SK-N-SH (cell line): Measurements from ENCODE around the gene DEPP1. TPM values are rescaled to one million over a fixed set of nuclear protein-coding genes. Genes with fewer than 3 reads are reported as not detected.
A peak's percentile ranks its signal among the peaks of the same experiment; 100 is the strongest.

Experiments used
- CTCF ChIA-PET: fragments of 300-600, 350-600 bp; formaldehyde crosslinking; extraction: SDS; loops from one replicate; lab custom pipeline; 2021; lab: Yijun Ruan, JAX
- POLR2A ChIA-PET: fragments of 350-600 bp; sonication (Branson Sonifier 250); formaldehyde crosslinking; extraction: SDS; loops from one replicate; lab custom pipeline; 2020; ENCODE audit warnings: antibody characterized with exemption, inconsistent platforms; lab: Yijun Ruan, JAX
- DNase-seq: peaks from one replicate; pipeline ENCODE4 v3.0.0; 2012
- H2AFZ ChIP-seq: fragments of 200-600 bp; sonication (generic); 2 replicates; pipeline ENCODE4 v1.8.1; 2016; ENCODE audit warnings: antibody characterized with exemption, mild to moderate bottlenecking, low read depth
- H3F3A ChIP-seq: fragments of 200-600 bp; sonication (generic); replicated peaks from 2 replicates; pipeline ENCODE3; 2016; ENCODE audit warnings: antibody characterized with exemption, mild to moderate bottlenecking; ENCODE audit not compliant: insufficient read depth
- H3K27ac ChIP-seq, 2 experiments: fragments of 200-500 bp in 1 of 2; fragments of 200-600 bp in 1 of 2; sonication (Bioruptor generic) in 1 of 2; sonication (generic), shearing (Covaris generic) in 1 of 2; 2 replicates each; pipeline versions ENCODE4 v1.5.1 to v1.6.1; 2014 to 2016; ENCODE audit warnings: low read depth in 2 of 2, inconsistent platforms in 1 of 2, low read length in 1 of 2, mild to moderate bottlenecking in 1 of 2, mixed read lengths in 1 of 2
- H3K27me3 ChIP-seq: fragments of 200-600 bp; sonication (generic), shearing (Covaris generic); 2 replicates; pipeline ENCODE4 v1.6.1; 2016; ENCODE audit warnings: mixed run types; ENCODE audit not compliant: insufficient read depth
- H3K36me3 ChIP-seq, 2 experiments: fragments of 200-500 bp in 1 of 2; fragments of 200-600 bp in 1 of 2; sonication (Bioruptor generic) in 1 of 2; sonication (generic) in 1 of 2; replicated peaks in 1 of 2; 2 replicates each; pipeline versions ENCODE3 to v1.5.1; 2014 to 2016; ENCODE audit warnings: low read length in 1 of 2, mild to moderate bottlenecking in 1 of 2; ENCODE audit not compliant: insufficient read depth in 2 of 2, control insufficient read depth in 1 of 2
- H3K4me1 ChIP-seq, 2 experiments: fragments of 200-500 bp in 1 of 2; fragments of 200-600 bp in 1 of 2; sonication (Bioruptor generic) in 1 of 2; sonication (generic), shearing (Covaris generic) in 1 of 2; 2 replicates each; pipeline versions ENCODE4 v1.5.1 to v1.6.1; 2014 to 2016; ENCODE audit warnings: low read depth in 1 of 2, low read length in 1 of 2, mixed run types in 1 of 2; ENCODE audit not compliant: insufficient read depth in 2 of 2, control insufficient read depth in 1 of 2
- H3K4me2 ChIP-seq: fragments of 200-600 bp; sonication (generic), shearing (Covaris generic); 2 replicates; pipeline ENCODE4 v1.6.1; 2017; ENCODE audit warnings: mixed run types
- H3K4me3 ChIP-seq, 2 experiments: fragments of 200-500 bp in 1 of 2; fragments of 200-600 bp in 1 of 2; sonication (Bioruptor generic) in 1 of 2; sonication (generic), shearing (Covaris generic) in 1 of 2; 2 replicates each; pipeline versions ENCODE4 v1.5.1 to v1.8.1; 2014 to 2016; ENCODE audit warnings: low read depth in 2 of 2, inconsistent platforms in 1 of 2, low read length in 1 of 2, mild to moderate bottlenecking in 1 of 2, mixed read lengths in 1 of 2, moderate library complexity in 1 of 2
- H3K79me2 ChIP-seq: fragments of 200-600 bp; sonication (generic); 2 replicates; pipeline ENCODE4 v1.8.1; 2017; ENCODE audit warnings: mild to moderate bottlenecking; ENCODE audit not compliant: insufficient read depth
- H3K9ac ChIP-seq: fragments of 200-600 bp; sonication (generic); 2 replicates; pipeline ENCODE4 v1.6.1; 2017; ENCODE audit warnings: mixed run types
- H3K9me2 ChIP-seq: fragments of 200-600 bp; sonication (generic); 2 replicates; pipeline ENCODE4 v1.6.1; 2017; ENCODE audit warnings: mixed run types
- H3K9me3 ChIP-seq: fragments of 200-600 bp; sonication (generic); 2 replicates; pipeline ENCODE4 v1.6.1; 2017; ENCODE audit warnings: mixed run types, mild to moderate bottlenecking, moderate library complexity
- H4K20me1 ChIP-seq: fragments of 200-600 bp; sonication (generic); 2 replicates; pipeline ENCODE4 v1.6.1; 2017; ENCODE audit warnings: mild to moderate bottlenecking, mixed run types; ENCODE audit not compliant: insufficient read depth
- MXI1 ChIP-seq: IDR thresholded peaks from 2 replicates; pipeline ENCODE4 v1.6.1; 2012; ENCODE audit warnings: mild to moderate bottlenecking, low read depth, low read length, improper control_type of control experiment
- PBX3 ChIP-seq: IDR thresholded peaks from 2 replicates; pipeline ENCODE4; 2012
- REST ChIP-seq: IDR thresholded peaks from 2 replicates; pipeline ENCODE4 v1.6.1; 2012; ENCODE audit warnings: mild to moderate bottlenecking, low read depth, low read length, moderate library complexity
- SIN3A ChIP-seq: IDR thresholded peaks from 2 replicates; pipeline ENCODE4 v1.6.1; 2012; ENCODE audit warnings: low read depth, mild to moderate bottlenecking, low read length, moderate library complexity, borderline replicate concordance
- TAF1 ChIP-seq: IDR thresholded peaks from 2 replicates; pipeline ENCODE4 v1.6.1; 2012; ENCODE audit warnings: low read depth, mild to moderate bottlenecking, low read length, moderate library complexity, borderline replicate concordance
- TCF12 ChIP-seq: IDR thresholded peaks from 2 replicates; pipeline ENCODE4 v1.4.0; 2012
- YY1 ChIP-seq: IDR thresholded peaks from 2 replicates; pipeline ENCODE4 v1.4.0; 2012; ENCODE audit warnings: low read depth, mild to moderate bottlenecking
- ZBTB33 ChIP-seq: IDR thresholded peaks from 2 replicates; pipeline ENCODE4 v1.4.0; 2012; ENCODE audit warnings: low read depth, borderline replicate concordance
- WGBS: methylation state at CpG from one replicate; pipeline ENCODE4 v1.1.6; 2017; ENCODE audit warnings: low lambda C conversion rate; 5-methylcytosine and 5-hydroxymethylcytosine counted together
- polyA plus RNA-seq, 3 experiments: library from polyadenylated mRNA; depleted of rRNA; stranded (reverse); fragments of >200 nt; gene quantifications; 2 replicates each; pipeline ENCODE4 v1.2.3, GENCODE V29; 2012
- TF ChIP-seq, protein P1 (sequence below): fragments of 200-600 bp; sonication (generic); IDR thresholded peaks from 2 replicates; pipeline ENCODE4 v1.6.1; 2017; ENCODE audit warnings: antibody characterized with exemption, mild to moderate bottlenecking, moderate library complexity

The DEPP1 gene
- polyA plus RNA-seq, 1 of the 3 experiments (the other 2 are of a cell fraction), result 5.3 TPM

DNA sequence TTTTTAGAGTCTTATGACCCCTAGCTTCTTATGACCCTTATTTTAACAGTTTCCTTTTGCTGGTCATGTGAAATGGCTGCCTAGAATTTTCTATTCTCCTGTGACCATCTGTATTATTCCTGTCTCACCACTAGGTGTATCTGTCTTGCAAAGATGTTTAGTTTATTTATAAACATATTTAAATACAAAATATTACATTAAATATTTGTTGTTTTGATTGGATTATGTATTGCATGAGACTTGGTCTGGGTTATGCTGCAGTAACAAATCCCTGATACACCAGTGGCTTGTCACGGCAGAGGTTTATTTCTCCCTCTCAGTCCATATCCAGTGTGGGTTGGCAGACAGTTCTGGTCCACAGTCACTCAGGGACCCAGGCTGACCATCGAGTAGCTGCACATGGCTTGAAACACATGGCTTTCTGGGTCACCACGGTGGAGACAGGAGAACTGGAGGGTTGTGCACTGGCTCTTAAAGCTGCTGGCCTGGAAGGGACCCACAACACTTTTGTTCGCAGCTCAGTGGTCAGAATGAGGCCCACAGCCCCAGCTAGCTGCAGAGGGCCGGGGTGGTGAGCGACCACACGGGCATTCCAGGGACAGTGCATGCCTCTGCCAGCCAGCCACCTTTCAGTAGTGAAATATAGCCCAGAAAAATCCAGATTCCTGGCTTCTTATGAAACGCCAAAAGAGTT lies 11.6 kb downstream of the DEPP1 start:
- ChIA-PET CTCF (interaction anchor here (0.8 to 9.6 kb wide), 3 partner anchors 8 to 38 kb away, joined by 3 to 81 read pairs (median 4); no protein-coding TSS in a partner anchor), POLR2A (no interaction called here)
- peaks cover 12 to 16% of the 10 kb centered on the region in 2 experiments; a peak in 1 of 4 replicates for H3K4me1 ChIP-seq

DNA sequence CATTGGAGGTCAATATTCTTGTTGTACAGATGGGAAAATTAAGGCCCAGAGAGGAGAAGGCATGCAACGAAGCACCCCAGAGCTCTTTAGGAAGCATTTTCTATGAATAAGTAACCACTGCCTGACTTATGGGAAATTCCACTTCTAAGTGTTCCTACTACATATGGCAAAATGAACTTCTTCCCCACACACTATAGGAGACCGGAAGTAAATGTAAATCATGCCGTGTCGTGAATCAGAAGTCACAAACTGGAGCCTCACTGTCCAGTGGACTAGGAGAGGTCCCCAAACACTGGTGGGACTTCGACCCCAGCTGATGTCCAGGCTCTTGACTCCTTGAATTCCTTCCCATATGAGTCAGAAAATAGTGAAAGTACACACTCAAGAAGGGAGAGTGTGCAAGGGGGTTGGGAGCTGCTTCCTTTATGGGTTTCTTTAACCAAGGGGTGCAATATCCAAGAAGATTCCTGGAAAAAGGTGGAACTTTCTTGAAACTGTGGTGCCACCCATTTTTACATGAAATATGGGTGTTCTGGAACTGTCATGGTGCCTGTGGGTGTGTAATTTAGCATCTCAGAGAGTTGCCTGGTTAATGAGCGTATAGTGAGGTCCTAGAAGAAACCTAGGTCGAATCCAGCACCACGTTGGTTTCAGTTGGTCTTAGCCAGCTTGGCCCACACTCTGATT lies 12.3 kb downstream of the DEPP1 start:
- H3F3A ChIP-seq, result no peaks in the 10 kb centered on the region
- H3K9me2 ChIP-seq, result no peaks in the 10 kb centered on the region
- peaks cover 12 to 16% of the 10 kb centered on the region in 2 experiments; a peak in 1 of 4 replicates for H3K4me1 ChIP-seq
- no peaks in the 10 kb centered on the region for H3K79me2 ChIP-seq
- H3K4me2 ChIP-seq, result no peak overlapping the region; the same call in 1 of the 2 replicates
- CTCF ChIA-PET, result interaction anchor here (1.0 to 9.6 kb wide), 3 partner anchors 13 to 38 kb away, joined by 3 to 81 read pairs (median 4); no protein-coding TSS in a partner anchor
- H2AFZ ChIP-seq, result no peak overlapping the region
- no peaks in the 10 kb centered on the region for H3K27me3 ChIP-seq
- H3K36me3 ChIP-seq, result peaks cover 0 to 6% of the 10 kb centered on the region in 2 experiments
- H3K9me3 ChIP-seq, result no peaks in the 10 kb centered on the region
- H4K20me1 ChIP-seq, result no peaks in the 10 kb centered on the region
- POLR2A ChIA-PET, result interaction anchor here (0.6 to 1.1 kb wide), 2 partner anchors 34 to 127 kb away, joined by 3 to 4 read pairs; no protein-coding TSS in a partner anchor
- no peak overlapping the region for H3K4me3 ChIP-seq
- DNase-seq, result no peak
- no peak overlapping the region for H3K27ac ChIP-seq
- WGBS, result 81% methylated on average over 8 of the region's 8 CpGs
- H3K9ac ChIP-seq, result no peak overlapping the region
- TF ChIP-seq SIN3A (no peak), TAF1 (no peak), REST (no peak), PBX3 (no peak), TCF12 (no peak), ZBTB33 (no peak), YY1 (no peak), MXI1 (no peak)
- TF ChIP-seq, protein P1, sequence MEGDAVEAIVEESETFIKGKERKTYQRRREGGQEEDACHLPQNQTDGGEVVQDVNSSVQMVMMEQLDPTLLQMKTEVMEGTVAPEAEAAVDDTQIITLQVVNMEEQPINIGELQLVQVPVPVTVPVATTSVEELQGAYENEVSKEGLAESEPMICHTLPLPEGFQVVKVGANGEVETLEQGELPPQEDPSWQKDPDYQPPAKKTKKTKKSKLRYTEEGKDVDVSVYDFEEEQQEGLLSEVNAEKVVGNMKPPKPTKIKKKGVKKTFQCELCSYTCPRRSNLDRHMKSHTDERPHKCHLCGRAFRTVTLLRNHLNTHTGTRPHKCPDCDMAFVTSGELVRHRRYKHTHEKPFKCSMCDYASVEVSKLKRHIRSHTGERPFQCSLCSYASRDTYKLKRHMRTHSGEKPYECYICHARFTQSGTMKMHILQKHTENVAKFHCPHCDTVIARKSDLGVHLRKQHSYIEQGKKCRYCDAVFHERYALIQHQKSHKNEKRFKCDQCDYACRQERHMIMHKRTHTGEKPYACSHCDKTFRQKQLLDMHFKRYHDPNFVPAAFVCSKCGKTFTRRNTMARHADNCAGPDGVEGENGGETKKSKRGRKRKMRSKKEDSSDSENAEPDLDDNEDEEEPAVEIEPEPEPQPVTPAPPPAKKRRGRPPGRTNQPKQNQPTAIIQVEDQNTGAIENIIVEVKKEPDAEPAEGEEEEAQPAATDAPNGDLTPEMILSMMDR, result no peak

More for the DNA sequence above, 11.6 kb downstream of the DEPP1 start:
- Histone ChIP-seq H3K27me3 (no peaks in the 10 kb centered on the region), H3K36me3 (peaks cover 0 to 11% of the 10 kb centered on the region in 2 experiments), H2AFZ (no peak overlapping the region), H3K79me2 (no peaks in the 10 kb centered on the region), H3K4me2 (no peak overlapping the region), H3F3A (no peaks in the 10 kb centered on the region), H3K9ac (no peak overlapping the region), H3K4me3 (no peak overlapping the region), H3K9me2 (no peaks in the 10 kb centered on the region), H4K20me1 (no peaks in the 10 kb centered on the region), H3K27ac (no peak overlapping the region), H3K9me3 (no peaks in the 10 kb centered on the region)
- WGBS, result 87% methylated on average over 8 of the region's 8 CpGs
- no peak for DNase-seq
- TF ChIP-seq SIN3A, result no peak
- TF ChIP-seq, protein P1, result peak; percentile 38; the same call in 1 of the 2 replicates
